SK-N-SH (cell line): ENCODE measurements around the gene CHRNG. TPM values are rescaled to one million over a fixed set of nuclear protein-coding genes. Genes with fewer than 3 reads are reported as not detected.
A peak's percentile ranks its signal among the peaks of the same experiment; 100 is the strongest.

ENCODE experiments used
- CTCF ChIA-PET: fragments of 300-600, 350-600 bp; formaldehyde crosslinking; extraction: SDS; loops from one replicate; lab custom pipeline; 2021; lab: Yijun Ruan, JAX
- POLR2A ChIA-PET: fragments of 350-600 bp; sonication (Branson Sonifier 250); formaldehyde crosslinking; extraction: SDS; loops from one replicate; lab custom pipeline; 2020; ENCODE audit warnings: antibody characterized with exemption, inconsistent platforms; lab: Yijun Ruan, JAX
- DNase-seq: peaks from one replicate; pipeline ENCODE4 v3.0.0; 2012
- H2AFZ ChIP-seq: fragments of 200-600 bp; sonication (generic); 2 replicates; pipeline ENCODE4 v1.8.1; 2016; ENCODE audit warnings: antibody characterized with exemption, mild to moderate bottlenecking, low read depth
- H3F3A ChIP-seq: fragments of 200-600 bp; sonication (generic); replicated peaks from 2 replicates; pipeline ENCODE3; 2016; ENCODE audit warnings: antibody characterized with exemption, mild to moderate bottlenecking; ENCODE audit not compliant: insufficient read depth
- H3K27ac ChIP-seq, 2 experiments: fragments of 200-500 bp in 1 of 2; fragments of 200-600 bp in 1 of 2; sonication (Bioruptor generic) in 1 of 2; sonication (generic), shearing (Covaris generic) in 1 of 2; 2 replicates each; pipeline versions ENCODE4 v1.5.1 to v1.6.1; 2014 to 2016; ENCODE audit warnings: low read depth in 2 of 2, inconsistent platforms in 1 of 2, low read length in 1 of 2, mild to moderate bottlenecking in 1 of 2, mixed read lengths in 1 of 2
- H3K27me3 ChIP-seq: fragments of 200-600 bp; sonication (generic), shearing (Covaris generic); 2 replicates; pipeline ENCODE4 v1.6.1; 2016; ENCODE audit warnings: mixed run types; ENCODE audit not compliant: insufficient read depth
- H3K36me3 ChIP-seq, 2 experiments: fragments of 200-500 bp in 1 of 2; fragments of 200-600 bp in 1 of 2; sonication (Bioruptor generic) in 1 of 2; sonication (generic) in 1 of 2; replicated peaks in 1 of 2; 2 replicates each; pipeline versions ENCODE3 to v1.5.1; 2014 to 2016; ENCODE audit warnings: low read length in 1 of 2, mild to moderate bottlenecking in 1 of 2; ENCODE audit not compliant: insufficient read depth in 2 of 2, control insufficient read depth in 1 of 2
- H3K4me1 ChIP-seq, 2 experiments: fragments of 200-500 bp in 1 of 2; fragments of 200-600 bp in 1 of 2; sonication (Bioruptor generic) in 1 of 2; sonication (generic), shearing (Covaris generic) in 1 of 2; 2 replicates each; pipeline versions ENCODE4 v1.5.1 to v1.6.1; 2014 to 2016; ENCODE audit warnings: low read depth in 1 of 2, low read length in 1 of 2, mixed run types in 1 of 2; ENCODE audit not compliant: insufficient read depth in 2 of 2, control insufficient read depth in 1 of 2
- H3K4me2 ChIP-seq: fragments of 200-600 bp; sonication (generic), shearing (Covaris generic); 2 replicates; pipeline ENCODE4 v1.6.1; 2017; ENCODE audit warnings: mixed run types
- H3K4me3 ChIP-seq, 2 experiments: fragments of 200-500 bp in 1 of 2; fragments of 200-600 bp in 1 of 2; sonication (Bioruptor generic) in 1 of 2; sonication (generic), shearing (Covaris generic) in 1 of 2; 2 replicates each; pipeline versions ENCODE4 v1.5.1 to v1.8.1; 2014 to 2016; ENCODE audit warnings: low read depth in 2 of 2, inconsistent platforms in 1 of 2, low read length in 1 of 2, mild to moderate bottlenecking in 1 of 2, mixed read lengths in 1 of 2, moderate library complexity in 1 of 2
- H3K79me2 ChIP-seq: fragments of 200-600 bp; sonication (generic); 2 replicates; pipeline ENCODE4 v1.8.1; 2017; ENCODE audit warnings: mild to moderate bottlenecking; ENCODE audit not compliant: insufficient read depth
- H3K9ac ChIP-seq: fragments of 200-600 bp; sonication (generic); 2 replicates; pipeline ENCODE4 v1.6.1; 2017; ENCODE audit warnings: mixed run types
- H3K9me2 ChIP-seq: fragments of 200-600 bp; sonication (generic); 2 replicates; pipeline ENCODE4 v1.6.1; 2017; ENCODE audit warnings: mixed run types
- H3K9me3 ChIP-seq: fragments of 200-600 bp; sonication (generic); 2 replicates; pipeline ENCODE4 v1.6.1; 2017; ENCODE audit warnings: mixed run types, mild to moderate bottlenecking, moderate library complexity
- H4K20me1 ChIP-seq: fragments of 200-600 bp; sonication (generic); 2 replicates; pipeline ENCODE4 v1.6.1; 2017; ENCODE audit warnings: mild to moderate bottlenecking, mixed run types; ENCODE audit not compliant: insufficient read depth
- CHD2 ChIP-seq: fragments of 150-350 bp; IDR thresholded peaks from 2 replicates; pipeline ENCODE4 v1.6.1; 2018; ENCODE audit warnings: low read length; ENCODE audit not compliant: partially characterized antibody
- ELF1 ChIP-seq: IDR thresholded peaks from 2 replicates; pipeline ENCODE4 v1.4.0; 2012
- EZH2phosphoT487 ChIP-seq: fragments of 200-600 bp; sonication (generic); IDR thresholded peaks from 2 replicates; pipeline ENCODE4 v1.6.1; 2017; ENCODE audit warnings: low read depth, mixed run types, mild to moderate bottlenecking, antibody characterized with exemption, moderate library complexity, borderline replicate concordance
- FOXJ3 ChIP-seq: sonication (generic); formaldehyde crosslinking; IDR thresholded peaks from 2 replicates; pipeline ENCODE4 v1.5.1; 2020; ENCODE audit warnings: mild to moderate bottlenecking, missing genetic modification reagents
- FOXM1 ChIP-seq: IDR thresholded peaks from 2 replicates; pipeline ENCODE4 v1.4.0; 2012; ENCODE audit warnings: low read depth, mild to moderate bottlenecking
- GABPA ChIP-seq: IDR thresholded peaks from 2 replicates; pipeline ENCODE4 v1.4.0; 2012; ENCODE audit warnings: low read depth, mild to moderate bottlenecking
- GATA2 ChIP-seq: sonication (generic); formaldehyde crosslinking; IDR thresholded peaks from 2 replicates; pipeline ENCODE4 v1.5.0; 2020; ENCODE audit warnings: mild to moderate bottlenecking, missing genetic modification reagents
- JUND ChIP-seq: IDR thresholded peaks from 2 replicates; pipeline ENCODE4 v1.4.0; 2012
- RAD21 ChIP-seq: IDR thresholded peaks from 2 replicates; pipeline ENCODE4 v1.6.1; 2012; ENCODE audit warnings: mild to moderate bottlenecking, low read length
- RCOR1 ChIP-seq: fragments of 150-350 bp; IDR thresholded peaks from 2 replicates; pipeline ENCODE4 v1.6.1; 2017; ENCODE audit warnings: antibody characterized with exemption, low read length
- RFX5 ChIP-seq: IDR thresholded peaks from 2 replicates; pipeline ENCODE4 v1.6.1; 2012; ENCODE audit warnings: mild to moderate bottlenecking, improper control_type of control experiment, low read length
- RXRA ChIP-seq: IDR thresholded peaks from 2 replicates; pipeline ENCODE4 v1.4.0; 2012; ENCODE audit warnings: low read depth, mild to moderate bottlenecking, borderline replicate concordance
- SMC3 ChIP-seq: IDR thresholded peaks from 2 replicates; pipeline ENCODE4 v1.6.1; 2012; ENCODE audit warnings: low read depth, low read length, improper control_type of control experiment
- TCF12 ChIP-seq: IDR thresholded peaks from 2 replicates; pipeline ENCODE4 v1.4.0; 2012
- WGBS: methylation state at CpG from one replicate; pipeline ENCODE4 v1.1.6; 2017; ENCODE audit warnings: low lambda C conversion rate; 5-methylcytosine and 5-hydroxymethylcytosine counted together
- polyA plus RNA-seq, 3 experiments: library from polyadenylated mRNA; depleted of rRNA; stranded (reverse); fragments of >200 nt; gene quantifications; 2 replicates each; pipeline ENCODE4 v1.2.3, GENCODE V29; 2012
- TF ChIP-seq, protein P1 (sequence below): fragments of 150-350 bp; IDR thresholded peaks from 2 replicates; pipeline ENCODE4 v1.6.1; 2017; ENCODE audit warnings: antibody characterized with exemption, low read length, low read depth, borderline replicate concordance
- TF ChIP-seq, protein P2 (sequence below): IDR thresholded peaks from 2 replicates; pipeline ENCODE4 v1.4.0; 2012; ENCODE audit warnings: low read depth
- TF ChIP-seq, protein P3 (sequence below): IDR thresholded peaks from 2 replicates; pipeline ENCODE4 v1.6.1; 2012; ENCODE audit warnings: mild to moderate bottlenecking, low read depth, low read length, moderate library complexity
- TF ChIP-seq, protein P4 (sequence below): fragments of 200-600 bp; sonication (generic); IDR thresholded peaks from 2 replicates; pipeline ENCODE4 v1.6.1; 2017; ENCODE audit warnings: antibody characterized with exemption, mild to moderate bottlenecking, moderate library complexity

The CHRNG gene
- polyA plus RNA-seq, 1 of the 3 experiments (the other 2 are of a cell fraction): not detected

DNA sequence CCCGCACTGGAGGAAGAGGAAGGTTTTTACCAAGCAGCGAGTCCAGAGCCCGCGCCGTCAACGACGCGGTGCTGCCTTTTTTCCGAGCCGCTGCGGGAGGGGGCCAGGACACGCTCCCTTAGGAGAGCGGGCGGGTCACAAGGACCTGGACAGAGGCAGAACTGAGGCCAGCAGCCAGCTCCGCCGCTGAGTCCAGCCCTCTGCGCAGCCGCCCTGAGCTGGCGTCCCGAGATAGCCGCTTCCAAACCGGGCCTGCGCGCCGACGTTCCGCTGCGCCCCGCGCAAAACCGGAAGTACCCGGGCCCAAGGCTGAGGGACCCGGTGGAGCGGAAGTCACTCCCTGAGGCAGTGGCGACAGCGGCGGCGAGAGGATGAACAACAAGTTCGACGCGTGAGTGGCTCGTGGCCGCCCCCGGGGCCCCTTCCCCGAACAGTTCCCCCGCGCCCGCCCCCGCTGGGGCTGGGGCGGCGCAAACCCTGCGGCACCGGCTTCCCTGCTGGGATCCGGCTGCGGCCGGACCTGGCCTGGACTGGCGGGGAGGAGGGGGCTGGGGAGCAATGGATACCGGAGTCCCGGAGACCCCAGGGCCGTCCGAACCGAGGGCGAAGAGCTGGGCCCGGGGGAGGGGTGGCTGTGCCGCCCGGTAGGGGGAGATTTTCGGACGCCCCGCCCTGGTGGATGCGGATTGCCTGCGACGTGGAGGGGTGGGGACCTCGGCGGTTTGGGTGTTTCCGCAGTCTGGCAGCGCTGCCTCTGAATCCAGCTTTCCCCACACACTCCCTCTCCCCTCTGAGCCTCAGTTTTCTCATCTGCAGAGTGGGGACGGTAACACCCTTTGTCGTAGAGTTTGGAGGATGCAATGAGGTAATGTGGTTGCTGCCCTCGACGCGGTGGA, 11.1 kb downstream of the CHRNG start, which contains the start of the genes EIF4E2 and TIGD1 (continued):
- TF ChIP-seq, protein P1, sequence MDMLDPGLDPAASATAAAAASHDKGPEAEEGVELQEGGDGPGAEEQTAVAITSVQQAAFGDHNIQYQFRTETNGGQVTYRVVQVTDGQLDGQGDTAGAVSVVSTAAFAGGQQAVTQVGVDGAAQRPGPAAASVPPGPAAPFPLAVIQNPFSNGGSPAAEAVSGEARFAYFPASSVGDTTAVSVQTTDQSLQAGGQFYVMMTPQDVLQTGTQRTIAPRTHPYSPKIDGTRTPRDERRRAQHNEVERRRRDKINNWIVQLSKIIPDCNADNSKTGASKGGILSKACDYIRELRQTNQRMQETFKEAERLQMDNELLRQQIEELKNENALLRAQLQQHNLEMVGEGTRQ: no peak
- no peak for TF ChIP-seq RAD21
- TF ChIP-seq GATA2: peak; percentile 37; the same call in 1 of the 2 replicates
- TF ChIP-seq JUND: no peak
- TF ChIP-seq, all 33 proteins: peak for 19

DNA sequence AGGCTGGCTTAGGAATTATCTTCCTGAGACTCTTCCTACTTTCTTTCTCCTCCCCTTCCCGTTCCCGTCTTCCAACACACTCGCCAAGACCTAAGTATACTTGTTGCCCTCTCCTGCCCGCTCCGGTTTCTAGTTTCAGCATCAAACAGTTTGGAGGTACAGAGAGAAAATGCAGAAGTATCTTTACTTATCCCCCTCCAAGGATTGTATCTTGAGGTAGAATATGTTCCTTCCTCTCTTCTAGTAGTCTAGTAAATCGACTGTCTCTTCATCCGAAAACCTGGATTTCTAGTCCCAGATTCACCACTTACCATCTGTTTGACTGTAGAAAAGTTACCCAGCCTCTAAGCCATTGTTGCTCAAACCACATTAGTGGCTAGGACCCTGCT, 11.8 kb downstream of the CHRNG start:
- Histone ChIP-seq H3K27ac (peak overlapping the region; percentile 96), H3K9ac (peak overlapping the region; percentile 98), H3K4me3 (peak overlapping the region; percentile 84 to 91), H3K9me3 (no peaks in the 10 kb centered on the region), H2AFZ (peak overlapping the region; percentile 93; the same call in 1 of the 2 replicates), H3K4me1 (peaks cover 5 to 9% of the 10 kb centered on the region in 2 experiments; a peak in 2 of 4 replicates), H3F3A (no peaks in the 10 kb centered on the region), H4K20me1 (peaks cover 38% of the 10 kb centered on the region), H3K9me2 (no peaks in the 10 kb centered on the region), H3K4me2 (peak overlapping the region; percentile 99), H3K36me3 (peaks cover 30 to 39% of the 10 kb centered on the region in 2 experiments), H3K27me3 (no peaks in the 10 kb centered on the region), H3K79me2 (peaks cover 87% of the 10 kb centered on the region)
- WGBS: 4% methylated on average over 7 of the region's 7 CpGs
- ChIA-PET CTCF (interaction anchor here (1.4 kb wide), 1 partner anchor 29 kb away, joined by 6 read pairs; no protein-coding TSS in a partner anchor), POLR2A (interaction anchor here (0.6 to 1.4 kb wide), 4 partner anchors 10 to 328 kb away, joined by 3 to 5 read pairs (median 3); partner anchors contain the start of gene CHRNG)
- TF ChIP-seq GABPA: no peak
- TF ChIP-seq FOXJ3 (CRISPR knock-in tag): no peak
- no peak for TF ChIP-seq FOXM1
- TF ChIP-seq GATA2: no peak
- TF ChIP-seq RFX5: no peak
- TF ChIP-seq, protein P2, sequence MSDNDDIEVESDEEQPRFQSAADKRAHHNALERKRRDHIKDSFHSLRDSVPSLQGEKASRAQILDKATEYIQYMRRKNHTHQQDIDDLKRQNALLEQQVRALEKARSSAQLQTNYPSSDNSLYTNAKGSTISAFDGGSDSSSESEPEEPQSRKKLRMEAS: no peak
- TF ChIP-seq SMC3: no peak
- TF ChIP-seq RAD21: no peak
- TF ChIP-seq CHD2: no peak
- DNase-seq: no peak

DNA sequence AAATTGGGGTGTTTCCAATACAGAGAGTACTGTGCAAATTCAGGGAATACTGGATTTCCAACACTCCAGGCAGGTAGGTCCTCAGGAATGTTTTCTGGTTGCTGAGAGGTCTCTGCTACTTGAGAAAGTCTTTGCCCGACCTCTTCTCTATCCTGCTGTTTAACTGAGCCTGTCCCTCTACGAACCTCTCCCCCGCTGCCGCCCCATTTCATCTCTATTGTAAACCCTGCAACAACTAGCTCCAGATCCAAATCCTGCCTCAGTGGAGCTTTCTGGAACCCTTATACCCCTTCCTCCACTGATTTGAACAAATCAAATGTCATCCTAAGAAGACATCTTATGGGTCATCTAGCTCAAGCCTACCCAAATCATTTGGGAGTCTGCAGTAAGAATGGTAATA, 12.3 kb downstream of the CHRNG start:
- H3K79me2 ChIP-seq: peaks cover 87% of the 10 kb centered on the region
- peaks cover 35 to 44% of the 10 kb centered on the region in 2 experiments for H3K36me3 ChIP-seq
- no peaks in the 10 kb centered on the region for H3K9me3 ChIP-seq
- no peak overlapping the region for H2AFZ ChIP-seq
- H3K4me3 ChIP-seq: peak overlapping the region; percentile 84 to 91
- no peaks in the 10 kb centered on the region for H3K27me3 ChIP-seq
- DNase-seq: no peak
- H3F3A ChIP-seq: no peaks in the 10 kb centered on the region
- no peaks in the 10 kb centered on the region for H3K9me2 ChIP-seq
- 97% methylated on average over 4 of the region's 4 CpGs for WGBS
- H4K20me1 ChIP-seq: peaks cover 42% of the 10 kb centered on the region
- H3K27ac ChIP-seq: peak overlapping the region in 1 of 2 experiments; percentile 96; a peak in 2 of 4 replicates
- H3K9ac ChIP-seq: peak overlapping the region; percentile 98
- H3K4me1 ChIP-seq: peaks cover 5 to 9% of the 10 kb centered on the region in 2 experiments; a peak in 2 of 4 replicates
- POLR2A ChIA-PET: no interaction called here
- CTCF ChIA-PET: no interaction called here
- peak overlapping the region; percentile 99 for H3K4me2 ChIP-seq
- TF ChIP-seq TCF12 (no peak), RFX5 (no peak), RXRA (no peak), RCOR1 (no peak), JUND (no peak), CHD2 (no peak), EZH2phosphoT487 (no peak), FOXM1 (no peak), ELF1 (no peak)
- TF ChIP-seq, protein P3, sequence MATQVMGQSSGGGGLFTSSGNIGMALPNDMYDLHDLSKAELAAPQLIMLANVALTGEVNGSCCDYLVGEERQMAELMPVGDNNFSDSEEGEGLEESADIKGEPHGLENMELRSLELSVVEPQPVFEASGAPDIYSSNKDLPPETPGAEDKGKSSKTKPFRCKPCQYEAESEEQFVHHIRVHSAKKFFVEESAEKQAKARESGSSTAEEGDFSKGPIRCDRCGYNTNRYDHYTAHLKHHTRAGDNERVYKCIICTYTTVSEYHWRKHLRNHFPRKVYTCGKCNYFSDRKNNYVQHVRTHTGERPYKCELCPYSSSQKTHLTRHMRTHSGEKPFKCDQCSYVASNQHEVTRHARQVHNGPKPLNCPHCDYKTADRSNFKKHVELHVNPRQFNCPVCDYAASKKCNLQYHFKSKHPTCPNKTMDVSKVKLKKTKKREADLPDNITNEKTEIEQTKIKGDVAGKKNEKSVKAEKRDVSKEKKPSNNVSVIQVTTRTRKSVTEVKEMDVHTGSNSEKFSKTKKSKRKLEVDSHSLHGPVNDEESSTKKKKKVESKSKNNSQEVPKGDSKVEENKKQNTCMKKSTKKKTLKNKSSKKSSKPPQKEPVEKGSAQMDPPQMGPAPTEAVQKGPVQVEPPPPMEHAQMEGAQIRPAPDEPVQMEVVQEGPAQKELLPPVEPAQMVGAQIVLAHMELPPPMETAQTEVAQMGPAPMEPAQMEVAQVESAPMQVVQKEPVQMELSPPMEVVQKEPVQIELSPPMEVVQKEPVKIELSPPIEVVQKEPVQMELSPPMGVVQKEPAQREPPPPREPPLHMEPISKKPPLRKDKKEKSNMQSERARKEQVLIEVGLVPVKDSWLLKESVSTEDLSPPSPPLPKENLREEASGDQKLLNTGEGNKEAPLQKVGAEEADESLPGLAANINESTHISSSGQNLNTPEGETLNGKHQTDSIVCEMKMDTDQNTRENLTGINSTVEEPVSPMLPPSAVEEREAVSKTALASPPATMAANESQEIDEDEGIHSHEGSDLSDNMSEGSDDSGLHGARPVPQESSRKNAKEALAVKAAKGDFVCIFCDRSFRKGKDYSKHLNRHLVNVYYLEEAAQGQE: no peak
- TF ChIP-seq, protein P4, sequence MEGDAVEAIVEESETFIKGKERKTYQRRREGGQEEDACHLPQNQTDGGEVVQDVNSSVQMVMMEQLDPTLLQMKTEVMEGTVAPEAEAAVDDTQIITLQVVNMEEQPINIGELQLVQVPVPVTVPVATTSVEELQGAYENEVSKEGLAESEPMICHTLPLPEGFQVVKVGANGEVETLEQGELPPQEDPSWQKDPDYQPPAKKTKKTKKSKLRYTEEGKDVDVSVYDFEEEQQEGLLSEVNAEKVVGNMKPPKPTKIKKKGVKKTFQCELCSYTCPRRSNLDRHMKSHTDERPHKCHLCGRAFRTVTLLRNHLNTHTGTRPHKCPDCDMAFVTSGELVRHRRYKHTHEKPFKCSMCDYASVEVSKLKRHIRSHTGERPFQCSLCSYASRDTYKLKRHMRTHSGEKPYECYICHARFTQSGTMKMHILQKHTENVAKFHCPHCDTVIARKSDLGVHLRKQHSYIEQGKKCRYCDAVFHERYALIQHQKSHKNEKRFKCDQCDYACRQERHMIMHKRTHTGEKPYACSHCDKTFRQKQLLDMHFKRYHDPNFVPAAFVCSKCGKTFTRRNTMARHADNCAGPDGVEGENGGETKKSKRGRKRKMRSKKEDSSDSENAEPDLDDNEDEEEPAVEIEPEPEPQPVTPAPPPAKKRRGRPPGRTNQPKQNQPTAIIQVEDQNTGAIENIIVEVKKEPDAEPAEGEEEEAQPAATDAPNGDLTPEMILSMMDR: no peak
